Stomach (tissue), 4 donors: ENCODE results near the gene PCDHGA1.

Experiments used
- POLR2A ChIP-seq, 4 donors: fragments of 450-650 bp; IDR thresholded peaks; one replicate each; pipeline ENCODE4 v1.6.1; 2016; ENCODE audit warnings: antibody characterized with exemption in 4 of 4, control low read depth in 2 of 4, mild to moderate bottlenecking in 1 of 4, moderate library complexity in 1 of 4
- TF ChIP-seq, protein P1 (sequence below), 7 experiments: fragments of 450-650 bp in 4 of 7; fragments of 200-600 bp in 3 of 7; sonication (generic) in 3 of 7; IDR thresholded peaks; one replicate each; pipeline ENCODE4 v1.5.1; 2016 to 2019; ENCODE audit warnings: antibody characterized with exemption in 7 of 7, control low read depth in 2 of 7, mild to moderate bottlenecking in 1 of 7

DNA sequence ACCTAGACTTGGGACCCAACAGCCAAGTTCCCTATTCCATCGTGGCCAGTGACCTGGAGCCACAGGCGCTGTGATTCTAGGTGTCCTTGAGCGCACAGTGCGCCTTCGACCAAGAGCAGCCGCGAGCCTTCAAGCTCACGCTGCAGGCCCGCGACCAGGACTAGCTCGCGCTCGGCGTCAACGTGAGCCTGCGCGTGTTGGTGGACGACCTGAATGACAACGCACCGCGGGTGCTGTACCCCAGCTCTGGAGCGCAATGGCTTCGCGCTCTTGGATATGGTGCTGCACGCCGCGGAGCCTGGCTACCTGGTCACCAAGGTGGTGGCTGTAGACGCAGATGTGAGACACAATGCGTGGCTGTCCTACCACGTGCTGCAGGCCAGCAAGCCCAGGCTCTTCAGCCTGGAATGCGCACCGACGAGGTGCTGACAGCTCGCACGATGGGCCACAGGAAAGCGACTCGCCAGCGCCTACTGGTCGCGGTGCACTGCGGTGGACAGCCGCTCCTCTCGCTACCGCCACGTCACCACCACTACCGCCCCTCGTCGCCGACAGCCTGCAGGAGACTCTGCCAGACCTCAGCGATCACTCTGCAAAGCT is 111.4 kb downstream of the PCDHGA1 start:
- TF ChIP-seq, protein P1, sequence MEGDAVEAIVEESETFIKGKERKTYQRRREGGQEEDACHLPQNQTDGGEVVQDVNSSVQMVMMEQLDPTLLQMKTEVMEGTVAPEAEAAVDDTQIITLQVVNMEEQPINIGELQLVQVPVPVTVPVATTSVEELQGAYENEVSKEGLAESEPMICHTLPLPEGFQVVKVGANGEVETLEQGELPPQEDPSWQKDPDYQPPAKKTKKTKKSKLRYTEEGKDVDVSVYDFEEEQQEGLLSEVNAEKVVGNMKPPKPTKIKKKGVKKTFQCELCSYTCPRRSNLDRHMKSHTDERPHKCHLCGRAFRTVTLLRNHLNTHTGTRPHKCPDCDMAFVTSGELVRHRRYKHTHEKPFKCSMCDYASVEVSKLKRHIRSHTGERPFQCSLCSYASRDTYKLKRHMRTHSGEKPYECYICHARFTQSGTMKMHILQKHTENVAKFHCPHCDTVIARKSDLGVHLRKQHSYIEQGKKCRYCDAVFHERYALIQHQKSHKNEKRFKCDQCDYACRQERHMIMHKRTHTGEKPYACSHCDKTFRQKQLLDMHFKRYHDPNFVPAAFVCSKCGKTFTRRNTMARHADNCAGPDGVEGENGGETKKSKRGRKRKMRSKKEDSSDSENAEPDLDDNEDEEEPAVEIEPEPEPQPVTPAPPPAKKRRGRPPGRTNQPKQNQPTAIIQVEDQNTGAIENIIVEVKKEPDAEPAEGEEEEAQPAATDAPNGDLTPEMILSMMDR (IDR thresholded peaks at IDR 0.05): no peak
- TF ChIP-seq POLR2A (IDR thresholded peaks at IDR 0.05): no peak
